Tibial nerve (tissue), 3 donors: ENCODE data around the gene VIT.

Experiments
- POLR2A ChIP-seq, 2 donors: fragments of 450-650 bp; IDR thresholded peaks; one replicate each; pipeline ENCODE4 v1.6.1; 2017; ENCODE audit warnings: antibody characterized with exemption in 2 of 2, mild to moderate bottlenecking in 2 of 2, moderate library complexity in 2 of 2
- TF ChIP-seq, protein P1 (sequence below), 5 experiments: fragments of 200-600 bp in 3 of 5; fragments of 450-650 bp in 2 of 5; sonication (generic) in 3 of 5; IDR thresholded peaks; one replicate each; pipeline ENCODE4 v1.5.1; 2016 to 2019; ENCODE audit warnings: antibody characterized with exemption in 5 of 5, mild to moderate bottlenecking in 3 of 5, moderate library complexity in 2 of 5

DNA sequence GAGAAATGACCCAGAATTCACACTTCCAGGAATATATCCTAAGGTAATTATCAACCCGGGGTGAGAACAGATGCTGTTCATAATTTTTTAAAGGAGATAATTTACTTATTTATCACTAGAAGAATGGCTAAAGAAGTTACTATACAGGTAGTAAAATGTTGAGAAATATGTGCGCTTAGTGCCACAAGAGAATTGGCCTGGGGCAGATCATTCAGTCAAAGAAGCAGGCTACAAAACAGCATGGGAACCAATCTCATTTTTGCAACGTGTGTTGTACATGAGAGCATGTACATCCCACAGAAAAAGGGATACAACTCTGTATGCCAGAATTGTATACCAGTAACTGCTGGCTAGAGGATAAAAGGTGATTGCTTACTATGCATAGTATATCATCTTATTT, 75.2 kb downstream of the VIT start:
- no peak for TF ChIP-seq POLR2A (IDR thresholded peaks at IDR 0.05)
- TF ChIP-seq, protein P1, sequence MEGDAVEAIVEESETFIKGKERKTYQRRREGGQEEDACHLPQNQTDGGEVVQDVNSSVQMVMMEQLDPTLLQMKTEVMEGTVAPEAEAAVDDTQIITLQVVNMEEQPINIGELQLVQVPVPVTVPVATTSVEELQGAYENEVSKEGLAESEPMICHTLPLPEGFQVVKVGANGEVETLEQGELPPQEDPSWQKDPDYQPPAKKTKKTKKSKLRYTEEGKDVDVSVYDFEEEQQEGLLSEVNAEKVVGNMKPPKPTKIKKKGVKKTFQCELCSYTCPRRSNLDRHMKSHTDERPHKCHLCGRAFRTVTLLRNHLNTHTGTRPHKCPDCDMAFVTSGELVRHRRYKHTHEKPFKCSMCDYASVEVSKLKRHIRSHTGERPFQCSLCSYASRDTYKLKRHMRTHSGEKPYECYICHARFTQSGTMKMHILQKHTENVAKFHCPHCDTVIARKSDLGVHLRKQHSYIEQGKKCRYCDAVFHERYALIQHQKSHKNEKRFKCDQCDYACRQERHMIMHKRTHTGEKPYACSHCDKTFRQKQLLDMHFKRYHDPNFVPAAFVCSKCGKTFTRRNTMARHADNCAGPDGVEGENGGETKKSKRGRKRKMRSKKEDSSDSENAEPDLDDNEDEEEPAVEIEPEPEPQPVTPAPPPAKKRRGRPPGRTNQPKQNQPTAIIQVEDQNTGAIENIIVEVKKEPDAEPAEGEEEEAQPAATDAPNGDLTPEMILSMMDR (IDR thresholded peaks at IDR 0.05), result no peak
